Loucy (cell line): Measurements from ENCODE around the gene FOXP4.

Experiments
- H2AFZ ChIP-seq: fragments of 200-600 bp; sonication (generic); 2 replicates; pipeline ENCODE4 v1.6.0; 2016; ENCODE audit warnings: antibody characterized with exemption, mild to moderate bottlenecking, low read length, moderate library complexity
- H3F3A ChIP-seq: fragments of 200-600 bp; 2 replicates; pipeline ENCODE4 v1.6.0; 2016; ENCODE audit warnings: antibody characterized with exemption, low read depth, mild to moderate bottlenecking
- H3K27me3 ChIP-seq: fragments of 200-600 bp; sonication (generic); 2 replicates; pipeline ENCODE4 v1.6.1; 2014; ENCODE audit warnings: low read length, mild to moderate bottlenecking; ENCODE audit not compliant: insufficient read depth, poor library complexity, severe bottlenecking
- H3K36me3 ChIP-seq: fragments of 200-600 bp; sonication (generic); 2 replicates; pipeline ENCODE4 v1.6.1; 2016; ENCODE audit warnings: low read length; ENCODE audit not compliant: insufficient read depth
- H3K4me1 ChIP-seq: fragments of 200-600 bp; sonication (generic); 2 replicates; pipeline ENCODE4 v1.5.1; 2014; ENCODE audit warnings: low read length, mild to moderate bottlenecking; ENCODE audit not compliant: insufficient read depth, poor library complexity, severe bottlenecking
- H3K4me2 ChIP-seq: fragments of 200-600 bp; sonication (generic); 2 replicates; pipeline ENCODE4 v1.6.0; 2014; ENCODE audit warnings: antibody characterized with exemption, low read length, low read depth, mild to moderate bottlenecking; ENCODE audit not compliant: poor library complexity, severe bottlenecking
- H3K4me3 ChIP-seq: fragments of 200-600 bp; sonication (generic); 2 replicates; pipeline ENCODE4 v1.5.1; 2014; ENCODE audit warnings: low read length, mild to moderate bottlenecking, mixed read lengths; ENCODE audit not compliant: poor library complexity, severe bottlenecking
- H3K79me2 ChIP-seq: fragments of 200-600 bp; sonication (generic); 2 replicates; pipeline ENCODE4 v1.6.1; 2014; ENCODE audit warnings: low read length; ENCODE audit not compliant: insufficient read depth
- H3K9ac ChIP-seq: fragments of 200-600 bp; sonication (generic); 2 replicates; pipeline ENCODE4 v1.6.0; 2014; ENCODE audit warnings: mild to moderate bottlenecking, low read depth, low read length, moderate library complexity; ENCODE audit not compliant: poor library complexity, severe bottlenecking
- H3K9me2 ChIP-seq: fragments of 200-600 bp; sonication (generic); replicated peaks from 2 replicates; pipeline ENCODE4 v1.6.1; 2016; ENCODE audit warnings: low read depth, low read length, mixed read lengths
- H3K9me3 ChIP-seq: fragments of 200-600 bp; sonication (generic); 2 replicates; pipeline ENCODE4 v1.6.1; 2014; ENCODE audit warnings: mild to moderate bottlenecking, antibody characterized with exemption, low read length, low read depth; ENCODE audit not compliant: insufficient read depth
- H4K20me1 ChIP-seq: fragments of 200-600 bp; sonication (generic); 2 replicates; pipeline ENCODE4 v1.6.0; 2014; ENCODE audit warnings: antibody characterized with exemption, low read length, mild to moderate bottlenecking; ENCODE audit not compliant: insufficient read depth, poor library complexity, severe bottlenecking
- CTCF ChIP-seq: fragments of 200-600 bp; sonication (generic); conservative IDR thresholded peaks from 2 replicates; pipeline ENCODE4 v1.5.1; 2014; ENCODE audit warnings: mild to moderate bottlenecking, antibody characterized with exemption, low read length
- EZH2phosphoT487 ChIP-seq: fragments of 200-600 bp; IDR thresholded peaks from 2 replicates; pipeline ENCODE4 v1.6.1; 2018; ENCODE audit warnings: antibody characterized with exemption, mild to moderate bottlenecking, moderate library complexity, borderline replicate concordance

FOXP4 gene

GRCh38 chr6:41543087-41543486 lies 3.1 kb upstream of the FOXP4 start:
- Histone ChIP-seq H3K4me3 (no peak overlapping the region), H3K27me3 (no peaks in the 10 kb centered on the region), H3K9me3 (no peaks in the 10 kb centered on the region), H2AFZ (no peak overlapping the region), H3K36me3 (no peaks in the 10 kb centered on the region), H4K20me1 (peaks cover 14% of the 10 kb centered on the region), H3K79me2 (peaks cover 36% of the 10 kb centered on the region), H3F3A (no peaks in the 10 kb centered on the region), H3K4me2 (no peak overlapping the region), H3K9ac (no peak overlapping the region), H3K4me1 (peaks cover 49% of the 10 kb centered on the region), H3K9me2 (no peaks in the 10 kb centered on the region)
- TF ChIP-seq EZH2phosphoT487 (no peak), CTCF (no peak)

GRCh38 chr6:41545247-41545702 lies 906 bp upstream of the FOXP4 start:
- peak overlapping the region; percentile 85 for H3K4me2 ChIP-seq
- no peaks in the 10 kb centered on the region for H3F3A ChIP-seq
- H3K9me2 ChIP-seq = no peaks in the 10 kb centered on the region
- H3K4me1 ChIP-seq = peaks cover 55% of the 10 kb centered on the region
- TF ChIP-seq CTCF (no peak), EZH2phosphoT487 (no peak)
- H2AFZ ChIP-seq = peak overlapping the region; percentile 80
- H4K20me1 ChIP-seq = peaks cover 30% of the 10 kb centered on the region
- peaks cover 58% of the 10 kb centered on the region for H3K79me2 ChIP-seq
- peak overlapping the region; percentile 81 for H3K9ac ChIP-seq
- H3K27me3 ChIP-seq = no peaks in the 10 kb centered on the region
- peak overlapping the region; percentile 84 for H3K4me3 ChIP-seq
- H3K36me3 ChIP-seq = no peaks in the 10 kb centered on the region
- H3K9me3 ChIP-seq = no peaks in the 10 kb centered on the region

- Histone ChIP-seq H3K9ac (peak overlapping the region; percentile 82), H2AFZ (no peak overlapping the region), H3K9me2 (no peaks in the 10 kb centered on the region), H3F3A (no peaks in the 10 kb centered on the region), H3K4me3 (peak overlapping the region; percentile 99), H3K79me2 (peaks cover 70% of the 10 kb centered on the region), H3K27me3 (no peaks in the 10 kb centered on the region), H3K9me3 (no peaks in the 10 kb centered on the region), H3K4me1 (peaks cover 55% of the 10 kb centered on the region), H4K20me1 (peaks cover 41% of the 10 kb centered on the region), H3K36me3 (no peaks in the 10 kb centered on the region; the same call in 1 of the 2 replicates), H3K4me2 (no peak overlapping the region)
- TF ChIP-seq EZH2phosphoT487 = no peak
- no peak for TF ChIP-seq CTCF
Measured at GRCh38 chr6:41546475-41546865, 289 bp downstream of the FOXP4 start.
